Right cardiac atrium (tissue), 5 donors: ENCODE results near the gene CLDND1. TPM values are rescaled to one million over a fixed set of nuclear protein-coding genes. Genes with fewer than 3 reads are reported as not detected.

Experiments used
- ATAC-seq, 2 donors: fragments of 200-7000 bp; cut with Tn5 transposase; one replicate each; pipeline versions ENCODE4 v1.8.0 to v1.9.1; 2020; ENCODE audit warnings: moderate library complexity in 2 of 2, mild to moderate bottlenecking in 1 of 2
- DNase-seq, 3 donors: peaks; one replicate each; pipeline ENCODE4 v3.0.0-alpha.2; 2020
- H3K27ac ChIP-seq: one replicate; pipeline ENCODE4 v1.5.1; 2013; ENCODE audit warnings: mild to moderate bottlenecking, low read length, control low read depth, moderate library complexity
- H3K27me3 ChIP-seq: one replicate; pipeline ENCODE4 v1.6.1; 2013; ENCODE audit not compliant: control insufficient read depth, insufficient read depth
- H3K4me1 ChIP-seq: one replicate; pipeline ENCODE4 v1.6.1; 2013; ENCODE audit warnings: low read length; ENCODE audit not compliant: control insufficient read depth, insufficient read depth
- H3K4me3 ChIP-seq: one replicate; pipeline ENCODE4 v1.5.1; 2013; ENCODE audit warnings: low read length, control low read depth
- H3K9me3 ChIP-seq: one replicate; pipeline ENCODE4 v1.6.1; 2013; ENCODE audit warnings: low read length; ENCODE audit not compliant: control insufficient read depth
- WGBS: extraction: QIAGEN DNeasy Blood & Tissue Kit; methylation state at CpG from one replicate; pipeline ENCODE4 v1.1.7; 2013; 5-methylcytosine and 5-hydroxymethylcytosine counted together
- intact Hi-C, 4 donors: fragments of 100-400 bp; cut with DNase I; formaldehyde crosslinking; loops; one replicate each; pipeline versions ENCODE4 v1.11.0 to v1.14.0; 2022 to 2023
- long read RNA-seq, 4 donors: library from polyadenylated mRNA; unstranded; transcript quantifications; one replicate each; pipeline ENCODE4 v2.0.0, GENCODE V29; 2020 to 2021
- polyA plus RNA-seq: library from polyadenylated mRNA; stranded (reverse); fragments of 200-250 nt; gene quantifications from one replicate; pipeline ENCODE4 v1.2.3, GENCODE V29; 2013
- total RNA-seq, 4 donors: library from RNA; stranded (reverse); fragmentation: NEBNext Ultra II Directional; extraction: Animal tissue kit (Norgen Biotek cat#: 25700); gene quantifications; one replicate each; pipeline ENCODE4 v1.2.1, GENCODE V29; 2021
- donor health status: healthy with polysubstance abuse.
- donor health status: DM: no; HTN: yes; CAD: no.
- donor health status: DM: no; HTN: no; CAD: no.
- donor health status: DM: no; HTN: yes; CAD: no; lungs with severe emphysema.
- donor health status: DM: yes; HTN: yes; CAD: no.

CLDND1 gene
- 100 to 1,000 TPM in 1 of 4 donors, 10 to 100 TPM in 3; 93.4 to 103 (median 96.9) TPM for total RNA-seq
- 64.0 TPM for polyA plus RNA-seq
- long read RNA-seq, donor 1, transcript CLDND1-220 (5 exons, 916 nt): minor isoform, 5 of 151 reads
- long read RNA-seq, donor 1, transcript CLDND1-201 (5 exons, 2,161 nt): major isoform, 103 of 151 reads
- long read RNA-seq, donor 1, partial matches to known transcripts: 10 of 151 reads
- long read RNA-seq, donor 1, other reads (novel, unspliced or antisense): 29 of 151 reads
- long read RNA-seq, donor 2, transcript CLDND1-223 (4 exons, 642 nt): minor isoform, 5 of 31 reads
- long read RNA-seq, donor 2, transcript CLDND1-201 (5 exons, 2,161 nt): major isoform, 11 of 31 reads
- long read RNA-seq, donor 2, partial matches to known transcripts: 3 of 31 reads
- long read RNA-seq, donor 2, other reads (novel, unspliced or antisense): 11 of 31 reads
- long read RNA-seq, donor 3, transcript CLDND1-223 (4 exons, 642 nt): minor isoform, 24 of 184 reads
- long read RNA-seq, donor 3, transcript CLDND1-201 (5 exons, 2,161 nt): major isoform, 96 of 184 reads
- long read RNA-seq, donor 3, partial matches to known transcripts: 12 of 184 reads
- long read RNA-seq, donor 3, other reads (novel, unspliced or antisense): 40 of 184 reads
- long read RNA-seq, donor 4, transcript CLDND1-201 (5 exons, 2,161 nt): major isoform, 42 of 64 reads
- long read RNA-seq, donor 4, partial matches to known transcripts: 2 of 64 reads
- long read RNA-seq, donor 4, other reads (novel, unspliced or antisense): 11 of 64 reads

GRCh38 chr3:98522544-98523281, at the start of gene CLDND1:
CLDND1 (minus strand) TSS chr3:98522902; CDS start chr3:98521424, 1,478 bp downstream.
- Histone ChIP-seq H3K4me3 (peak within 1 kb of the TSS; percentile 81), H3K27ac (peak within 1 kb of the TSS; percentile 97), H3K9me3 (no peaks in the 10 kb centered on the region), H3K4me1 (peaks cover 6% of the 10 kb centered on the region), H3K27me3 (no peaks in the 10 kb centered on the region)
- intact Hi-C loops: no loop called here
- ATAC-seq: peak; percentile 100
- peak; percentile 99 for DNase-seq
- under 1% methylated on average over 63 of the region's 63 CpGs for WGBS

GRCh38 chr3:98568402-98568801, 45.7 kb upstream of the CLDND1 start:
- no peak overlapping the region for H3K4me3 ChIP-seq
- no peak overlapping the region for H3K27ac ChIP-seq
- DNase-seq: no peak
- no peak for ATAC-seq
- no peaks in the 10 kb centered on the region for H3K27me3 ChIP-seq
- intact Hi-C loops: no loop called here
- no peaks in the 10 kb centered on the region for H3K9me3 ChIP-seq
- 62% methylated on average over 3 of the region's 3 CpGs for WGBS
- no peaks in the 10 kb centered on the region for H3K4me1 ChIP-seq

DNA sequence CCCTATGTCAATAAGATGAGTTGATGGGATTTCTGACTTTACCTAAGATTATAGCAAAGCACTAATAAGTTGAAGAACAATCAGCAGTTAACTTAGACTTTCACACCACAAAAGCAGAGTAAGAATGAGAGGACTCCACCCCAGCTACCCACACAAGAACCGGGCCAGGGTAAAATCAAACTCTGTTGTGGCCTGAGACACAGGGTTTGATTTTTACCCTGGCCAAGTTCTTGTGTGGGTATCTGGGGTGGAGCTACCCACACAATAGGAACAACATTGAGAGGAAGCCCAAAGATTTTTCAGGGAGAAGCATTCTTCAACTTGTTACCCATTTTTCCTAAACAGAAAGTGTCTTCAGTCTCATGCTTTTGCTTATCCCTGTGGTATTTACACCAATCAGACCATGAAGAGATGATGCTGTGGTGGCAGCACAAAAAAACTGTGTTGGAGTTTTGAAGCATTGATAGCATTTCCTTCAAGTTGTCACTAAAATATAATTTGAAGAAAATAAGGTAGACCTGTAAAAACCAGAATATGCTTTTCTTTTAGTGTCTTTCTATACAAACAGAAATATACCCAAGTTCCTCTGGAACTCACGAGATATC, 45.1 kb upstream of the CLDND1 start:
- no peaks in the 10 kb centered on the region for H3K27me3 ChIP-seq
- no peak overlapping the region for H3K27ac ChIP-seq
- no peak overlapping the region for H3K4me3 ChIP-seq
- WGBS: 82% methylated on average over 2 of the region's 2 CpGs
- ATAC-seq: no peak
- H3K4me1 ChIP-seq: no peaks in the 10 kb centered on the region
- intact Hi-C loops: no loop called here
- no peak for DNase-seq
- H3K9me3 ChIP-seq: no peaks in the 10 kb centered on the region

DNA sequence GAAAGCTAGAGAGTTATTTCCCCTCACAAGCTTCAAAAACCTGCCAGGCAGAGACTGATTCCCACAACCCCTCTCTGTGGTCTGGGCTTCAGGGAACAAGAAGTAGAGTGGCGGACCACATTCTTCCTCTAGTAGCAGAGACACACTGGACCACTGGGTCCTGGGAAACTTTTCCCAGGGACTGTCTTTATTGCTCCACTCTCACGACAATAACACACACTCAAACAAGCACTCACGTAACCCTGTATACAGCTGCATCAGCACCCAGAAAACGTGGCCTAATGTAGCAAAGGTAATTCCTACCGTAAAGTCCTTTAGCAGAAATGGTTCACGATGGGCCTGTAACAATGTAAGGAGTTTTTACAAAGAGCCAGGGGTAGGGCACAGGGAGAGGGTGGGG, 43.1 kb upstream of the CLDND1 start:
- no peak for DNase-seq
- Histone ChIP-seq H3K27ac (no peak overlapping the region), H3K9me3 (no peaks in the 10 kb centered on the region), H3K4me3 (no peak overlapping the region), H3K4me1 (no peaks in the 10 kb centered on the region), H3K27me3 (no peaks in the 10 kb centered on the region)
- 84% methylated on average over 6 of the region's 6 CpGs for WGBS
- intact Hi-C loops: no loop called here
- ATAC-seq: no peak

- Histone ChIP-seq H3K9me3 (no peaks in the 10 kb centered on the region), H3K4me1 (no peaks in the 10 kb centered on the region), H3K27me3 (no peaks in the 10 kb centered on the region), H3K27ac (no peak overlapping the region), H3K4me3 (no peak overlapping the region)
- ATAC-seq (no peak), DNase-seq (no peak)
- intact Hi-C loops: no loop called here
- 59% methylated on average over 3 of the region's 3 CpGs for WGBS
These were observed 42.5 kb upstream of the CLDND1 start for GRCh38 chr3:98565237-98565643.

DNA sequence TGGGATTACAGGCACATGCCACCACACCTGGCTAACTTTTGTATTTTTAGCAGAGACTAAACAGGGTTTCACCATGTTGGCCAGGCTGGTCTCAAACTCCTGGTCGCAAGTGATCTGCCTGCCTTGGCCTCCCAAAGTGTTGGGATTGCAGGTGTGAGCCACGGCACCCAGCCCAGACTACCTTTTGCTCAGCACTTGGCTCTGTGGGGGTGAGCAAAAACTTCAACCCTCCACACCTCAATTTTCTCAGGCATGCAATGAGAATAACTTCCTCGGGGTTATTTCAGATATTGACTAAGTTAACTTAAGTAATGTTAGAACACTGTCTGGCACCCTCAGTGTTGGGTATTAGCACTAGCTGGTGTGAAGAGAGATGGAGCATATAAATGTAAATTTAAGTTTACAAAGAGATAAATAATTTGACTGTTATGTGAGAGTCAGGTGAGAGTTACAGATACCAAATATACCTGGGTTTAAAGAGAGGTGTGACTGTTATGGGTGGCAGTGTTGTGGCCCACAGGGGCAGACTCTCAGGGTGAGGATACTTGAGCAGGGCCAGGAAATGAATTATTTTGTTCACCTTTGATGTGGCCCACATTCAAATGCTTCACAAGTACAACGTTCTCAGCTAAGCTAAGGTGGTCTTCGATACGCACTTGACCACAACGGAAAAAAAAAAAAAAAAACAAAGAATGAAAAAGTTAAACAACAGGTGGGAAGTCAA, 41.7 kb upstream of the CLDND1 start:
- no peak overlapping the region for H3K27ac ChIP-seq
- H3K4me1 ChIP-seq: no peaks in the 10 kb centered on the region
- H3K4me3 ChIP-seq: no peak overlapping the region
- WGBS: 76% methylated on average over 7 of the region's 7 CpGs
- H3K9me3 ChIP-seq: no peaks in the 10 kb centered on the region
- no peaks in the 10 kb centered on the region for H3K27me3 ChIP-seq
- intact Hi-C loops: no loop called here
- DNase-seq (no peak), ATAC-seq (no peak)

GRCh38 chr3:98563661-98564281, 41.1 kb upstream of the CLDND1 start:
- no peaks in the 10 kb centered on the region for H3K27me3 ChIP-seq
- 74% methylated on average over 4 of the region's 4 CpGs for WGBS
- no peak overlapping the region for H3K27ac ChIP-seq
- no peak for ATAC-seq
- DNase-seq: no peak
- intact Hi-C loops: no loop called here
- H3K4me3 ChIP-seq: no peak overlapping the region
- no peaks in the 10 kb centered on the region for H3K4me1 ChIP-seq
- H3K9me3 ChIP-seq: no peaks in the 10 kb centered on the region

GRCh38 chr3:98561727-98562521, 39.2 kb upstream of the CLDND1 start:
- intact Hi-C loops: no loop called here
- no peak for ATAC-seq

GRCh38 chr3:98560911-98561310, 38.2 kb upstream of the CLDND1 start:
- 90% methylated on average over 2 of the region's 2 CpGs for WGBS
- ATAC-seq: no peak
- Histone ChIP-seq H3K4me1 (no peaks in the 10 kb centered on the region), H3K4me3 (no peak overlapping the region), H3K27ac (no peak overlapping the region), H3K27me3 (no peaks in the 10 kb centered on the region), H3K9me3 (no peaks in the 10 kb centered on the region)
- no peak for DNase-seq
- intact Hi-C loops: no loop called here

More at GRCh38 chr3:98561727-98562521, 39.2 kb upstream of the CLDND1 start:
- no peaks in the 10 kb centered on the region for H3K27me3 ChIP-seq
- H3K27ac ChIP-seq: no peak overlapping the region
- no peaks in the 10 kb centered on the region for H3K4me1 ChIP-seq
- H3K4me3 ChIP-seq: no peak overlapping the region
- WGBS: 83% methylated on average over 5 of the region's 5 CpGs
- no peak for DNase-seq
- H3K9me3 ChIP-seq: no peaks in the 10 kb centered on the region
